Gastrocnemius medialis (tissue), 4 donors: ENCODE data around the gene FBXL7. TPM values are rescaled to one million over a fixed set of nuclear protein-coding genes. Genes with fewer than 3 reads are reported as not detected.

Experiments used
- ATAC-seq, 2 donors: fragments of 150-250 bp; one replicate each; pipeline ENCODE4 v1.9.1; 2016
- DNase-seq, 2 donors: peaks; one replicate each; pipeline ENCODE4 v3.0.0-alpha.2; 2019
- H3K27ac ChIP-seq, 4 donors: fragments of 200-600 bp; sonication (generic); 1 replicate in 1 of 4; 2 replicates in 3 of 4; pipeline ENCODE4 v1.5.1; 2016 to 2018; ENCODE audit warnings: mild to moderate bottlenecking in 2 of 4, moderate library complexity in 1 of 4
- H3K27me3 ChIP-seq, 3 donors: fragments of 200-600 bp; sonication (generic) in 2 of 3; 1 replicate in 1 of 3; 2 replicates in 2 of 3; pipeline versions ENCODE4 v1.5.1 to v1.6.0; 2016 to 2019; ENCODE audit warnings: mild to moderate bottlenecking in 1 of 3, moderate library complexity in 1 of 3
- H3K36me3 ChIP-seq, 2 donors: fragments of 200-600 bp; sonication (generic) in 1 of 2; one replicate each; pipeline ENCODE4 v1.5.1; 2017 to 2018
- H3K4me1 ChIP-seq, 2 donors: fragments of 200-600 bp; sonication (generic) in 1 of 2; one replicate each; pipeline ENCODE4 v1.5.1; 2016 to 2017; ENCODE audit warnings: mild to moderate bottlenecking in 2 of 2
- H3K4me3 ChIP-seq, 4 donors: fragments of 200-600 bp; sonication (generic) in 3 of 4; 1 replicate in 1 of 4; 2 replicates in 3 of 4; pipeline ENCODE4 v1.5.1; 2016 to 2019; ENCODE audit warnings: mild to moderate bottlenecking in 2 of 4
- H3K9me3 ChIP-seq, 3 donors: fragments of 200-600 bp; sonication (generic) in 2 of 3; 1 replicate in 1 of 3; 2 replicates in 2 of 3; pipeline ENCODE4 v1.5.1; 2016 to 2019
- CTCF ChIP-seq, 5 experiments: fragments of 450-650 bp in 3 of 5; fragments of 200-600 bp in 2 of 5; sonication (generic) in 2 of 5; IDR thresholded peaks in 4 of 5; conservative IDR thresholded peaks in 1 of 5; 1 replicate in 4 of 5; 2 replicates in 1 of 5; pipeline ENCODE4 v1.5.1; 2016 to 2019; ENCODE audit warnings: antibody characterized with exemption in 5 of 5, mild to moderate bottlenecking in 3 of 5, moderate library complexity in 3 of 5
- POLR2A ChIP-seq, 2 donors: fragments of 450-650 bp; IDR thresholded peaks; one replicate each; pipeline ENCODE4 v1.6.1; 2017; ENCODE audit warnings: antibody characterized with exemption in 2 of 2, mild to moderate bottlenecking in 2 of 2, moderate library complexity in 2 of 2
- in situ Hi-C, 4 donors: fragments of 200-750 bp; cut with MboI; loops; one replicate each; pipeline versions ENCODE4 v1.15.0 to v1.8.0; 2017; ENCODE audit warnings: low sequenced_read_pairs in 4 of 4
- intact Hi-C: fragments of 100-400 bp; cut with DNase I; formaldehyde crosslinking; loops from one replicate; pipeline ENCODE4 v1.15.1; 2023; ENCODE audit warnings: low total_unique reads
- total RNA-seq, 4 donors: library from RNA; depleted of rRNA; stranded (reverse); fragments of >200 nt; gene quantifications; one replicate each; pipeline versions ENCODE4 v1.1.0 to v1.2.3, GENCODE V29; 2016

The FBXL7 gene
- total RNA-seq, 4 donors from 2014 or later = 2.4 to 4.9 (median 3.1) TPM

GRCh38 chr5:15959370-15960164, 459.6 kb downstream of the FBXL7 start:
- Histone ChIP-seq H3K36me3 (no peaks in the 10 kb centered on the region), H3K4me1 (no peaks in the 10 kb centered on the region), H3K9me3 (no peaks in the 10 kb centered on the region), H3K27me3 (no peaks in the 10 kb centered on the region), H3K4me3 (no peak overlapping the region), H3K27ac (no peak overlapping the region)
- in situ Hi-C loops = no loop called here
- intact Hi-C loops = no loop called here
- DNase-seq = no peak
- no peak for ATAC-seq
- TF ChIP-seq POLR2A (IDR thresholded peaks at IDR 0.05) (no peak), CTCF (IDR thresholded peaks at IDR 0.05 in 4 of 5, conservative IDR thresholded peaks at IDR 0.05 in 1 of 5) (no peak)

GRCh38 chr5:15966066-15966640, 466.2 kb downstream of the FBXL7 start:
- no peaks in the 10 kb centered on the region for H3K36me3 ChIP-seq
- intact Hi-C loops = no loop called here

GRCh38 chr5:15966651-15967050, 466.7 kb downstream of the FBXL7 start:
- Histone ChIP-seq H3K27me3 (no peaks in the 10 kb centered on the region), H3K4me3 (no peak overlapping the region), H3K27ac (no peak overlapping the region), H3K9me3 (no peaks in the 10 kb centered on the region), H3K4me1 (no peaks in the 10 kb centered on the region), H3K36me3 (no peaks in the 10 kb centered on the region)
- intact Hi-C loops = no loop called here
- TF ChIP-seq CTCF (IDR thresholded peaks at IDR 0.05 in 4 of 5, conservative IDR thresholded peaks at IDR 0.05 in 1 of 5) (no peak), POLR2A (IDR thresholded peaks at IDR 0.05) (no peak)
- no peak for DNase-seq
- ATAC-seq = no peak
- in situ Hi-C loops = no loop called here

More at GRCh38 chr5:15966066-15966640, 466.2 kb downstream of the FBXL7 start:
- H3K27ac ChIP-seq = no peak overlapping the region
- ATAC-seq (no peak), DNase-seq (no peak)
- no peak overlapping the region for H3K4me3 ChIP-seq
- in situ Hi-C loops = no loop called here
- H3K9me3 ChIP-seq = no peaks in the 10 kb centered on the region
- TF ChIP-seq CTCF (IDR thresholded peaks at IDR 0.05 in 4 of 5, conservative IDR thresholded peaks at IDR 0.05 in 1 of 5) = no peak
- no peaks in the 10 kb centered on the region for H3K27me3 ChIP-seq
- H3K4me1 ChIP-seq = no peaks in the 10 kb centered on the region

- H3K27me3 ChIP-seq = no peaks in the 10 kb centered on the region
- ATAC-seq = no peak
- no peak overlapping the region for H3K27ac ChIP-seq
- intact Hi-C loops = no loop called here
- in situ Hi-C loops = no loop called here
- DNase-seq = no peak
- no peaks in the 10 kb centered on the region for H3K36me3 ChIP-seq
- H3K9me3 ChIP-seq = no peaks in the 10 kb centered on the region
- no peak overlapping the region for H3K4me3 ChIP-seq
- TF ChIP-seq CTCF (IDR thresholded peaks at IDR 0.05 in 4 of 5, conservative IDR thresholded peaks at IDR 0.05 in 1 of 5) (no peak), POLR2A (IDR thresholded peaks at IDR 0.05) (no peak)
- no peaks in the 10 kb centered on the region for H3K4me1 ChIP-seq
Observed at GRCh38 chr5:15968993-15969392, 469.0 kb downstream of the FBXL7 start.
